Lower leg skin (tissue), 3 donors: Measurements from ENCODE around the gene SIAH3.
"Not testable (repeated sequence)": the region's sequence is repeated elsewhere in the genome, so short reads cannot be mapped to it uniquely, and the experiment has no call there.

ENCODE experiments used
- POLR2A ChIP-seq, 2 donors: fragments of 450-650 bp; IDR thresholded peaks; one replicate each; pipeline ENCODE4 v1.6.1; 2016 to 2017; ENCODE audit warnings: antibody characterized with exemption in 2 of 2, mild to moderate bottlenecking in 1 of 2, moderate library complexity in 1 of 2
- TF ChIP-seq, protein P1 (sequence below), 3 donors: fragments of 450-650 bp; IDR thresholded peaks; one replicate each; pipeline ENCODE4 v1.5.1; 2016; ENCODE audit warnings: antibody characterized with exemption in 3 of 3, mild to moderate bottlenecking in 3 of 3, moderate library complexity in 2 of 3

DNA sequence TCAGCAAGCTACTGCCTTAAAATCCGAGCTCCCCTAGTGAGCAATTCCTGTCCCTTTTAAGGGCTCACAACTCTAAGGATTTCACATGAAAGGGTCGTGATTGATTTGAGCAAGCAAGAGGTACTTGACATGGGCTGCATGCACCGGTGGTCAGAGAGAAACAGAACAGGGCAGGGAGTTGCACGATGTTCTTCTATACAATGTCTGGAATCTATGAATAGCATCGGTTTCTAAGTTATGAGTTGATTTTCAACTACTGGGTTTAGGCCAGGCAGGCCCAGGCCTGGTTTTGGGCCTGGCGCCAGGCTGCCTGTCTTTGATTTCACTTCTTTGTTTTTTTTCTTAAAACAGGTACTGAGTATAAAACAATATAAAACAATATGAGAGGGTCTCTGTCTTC, 19.6 kb upstream of the SIAH3 start:
- TF ChIP-seq, protein P1, sequence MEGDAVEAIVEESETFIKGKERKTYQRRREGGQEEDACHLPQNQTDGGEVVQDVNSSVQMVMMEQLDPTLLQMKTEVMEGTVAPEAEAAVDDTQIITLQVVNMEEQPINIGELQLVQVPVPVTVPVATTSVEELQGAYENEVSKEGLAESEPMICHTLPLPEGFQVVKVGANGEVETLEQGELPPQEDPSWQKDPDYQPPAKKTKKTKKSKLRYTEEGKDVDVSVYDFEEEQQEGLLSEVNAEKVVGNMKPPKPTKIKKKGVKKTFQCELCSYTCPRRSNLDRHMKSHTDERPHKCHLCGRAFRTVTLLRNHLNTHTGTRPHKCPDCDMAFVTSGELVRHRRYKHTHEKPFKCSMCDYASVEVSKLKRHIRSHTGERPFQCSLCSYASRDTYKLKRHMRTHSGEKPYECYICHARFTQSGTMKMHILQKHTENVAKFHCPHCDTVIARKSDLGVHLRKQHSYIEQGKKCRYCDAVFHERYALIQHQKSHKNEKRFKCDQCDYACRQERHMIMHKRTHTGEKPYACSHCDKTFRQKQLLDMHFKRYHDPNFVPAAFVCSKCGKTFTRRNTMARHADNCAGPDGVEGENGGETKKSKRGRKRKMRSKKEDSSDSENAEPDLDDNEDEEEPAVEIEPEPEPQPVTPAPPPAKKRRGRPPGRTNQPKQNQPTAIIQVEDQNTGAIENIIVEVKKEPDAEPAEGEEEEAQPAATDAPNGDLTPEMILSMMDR (IDR thresholded peaks at IDR 0.05): not testable (repeated sequence)
- TF ChIP-seq POLR2A (IDR thresholded peaks at IDR 0.05): not testable (repeated sequence)
